Measurements from ENCODE around the gene TBC1D10A.

TBC1D10A gene

DNA sequence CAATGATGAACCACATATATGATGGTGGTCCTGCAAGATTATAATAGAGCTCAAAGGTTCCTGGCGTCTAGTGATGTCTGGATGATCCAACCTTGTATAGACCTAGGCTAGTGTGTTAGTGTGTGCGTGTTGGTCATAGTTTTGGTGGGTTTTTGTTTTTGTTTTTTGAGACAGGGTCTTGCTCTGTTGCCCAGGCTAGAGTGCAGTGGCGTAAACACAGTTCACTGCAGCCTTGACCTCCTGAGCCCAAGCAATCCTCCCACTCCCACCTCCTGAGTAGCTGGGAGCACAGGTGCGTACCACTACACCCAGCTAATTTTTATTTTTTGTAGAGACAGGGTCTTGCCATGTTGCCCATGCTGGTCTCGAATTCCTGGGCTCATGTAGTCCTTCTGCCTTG lies 46.8 kb downstream of the TBC1D10A start:
- Histone ChIP-seq H3K9ac (ENCODE audit: low read length) (no peak overlapping the region), H3K27me3 (replicated peaks; ENCODE audit: control insufficient read depth, insufficient read depth, low read length) (no peaks in the 10 kb centered on the region), H3K4me1 (ENCODE audit: control insufficient read depth, insufficient read depth, low read length) (peaks cover 32% of the 10 kb centered on the region), H3K4me3 (ENCODE audit: low read length) (no peak overlapping the region), H3K36me3 (ENCODE audit: control insufficient read depth, insufficient read depth, low read length, severe bottlenecking) (peaks cover 3% of the 10 kb centered on the region), H3K9me3 (ENCODE audit: control insufficient read depth, low read length) (no peaks in the 10 kb centered on the region)
- DNase-seq (ENCODE audit: low read depth): no peak

DNA sequence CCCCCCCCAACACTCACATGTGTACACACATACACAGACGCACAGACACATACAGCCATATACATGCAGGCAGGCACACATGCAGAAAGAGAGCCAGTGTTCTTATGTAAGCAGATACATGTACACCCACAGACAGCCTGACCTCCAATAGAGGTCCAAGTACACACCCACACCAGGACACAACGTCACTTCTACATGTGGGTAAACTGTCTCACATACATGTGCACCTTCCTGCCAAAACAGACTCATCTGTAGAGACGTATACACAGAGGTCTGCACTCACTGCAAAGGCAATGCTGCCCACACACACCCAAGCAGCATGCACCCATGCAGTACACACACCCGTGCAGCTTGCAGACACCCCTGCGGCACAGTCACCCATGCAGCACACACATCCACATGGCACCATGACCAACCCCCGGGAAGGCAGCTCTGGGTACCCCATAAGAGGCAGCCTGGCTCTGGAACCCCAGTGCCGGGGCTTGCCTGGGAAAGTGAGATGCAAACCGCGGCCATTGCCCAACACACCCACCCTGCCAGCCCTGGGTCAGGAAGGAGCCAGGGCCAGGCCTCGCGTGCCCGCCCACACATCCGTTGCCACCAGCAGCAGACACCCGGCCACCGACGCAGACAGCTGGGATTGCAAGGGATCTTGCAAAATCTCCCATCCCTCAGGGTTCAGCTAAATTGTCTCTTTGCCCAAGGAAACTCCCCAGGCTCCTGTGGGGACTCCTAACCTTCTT lies 47.5 kb downstream of the TBC1D10A start:
- no peak overlapping the region for H3K4me3 ChIP-seq (ENCODE audit: low read length)
- no peaks in the 10 kb centered on the region for H3K36me3 ChIP-seq (ENCODE audit: control insufficient read depth, insufficient read depth, low read length, severe bottlenecking)
- no peaks in the 10 kb centered on the region for H3K27me3 ChIP-seq (replicated peaks; ENCODE audit: control insufficient read depth, insufficient read depth, low read length)
- H3K4me1 ChIP-seq (ENCODE audit: control insufficient read depth, insufficient read depth, low read length): peaks cover 32% of the 10 kb centered on the region
- no peaks in the 10 kb centered on the region for H3K9me3 ChIP-seq (ENCODE audit: control insufficient read depth, low read length)
- no peak overlapping the region for H3K9ac ChIP-seq (ENCODE audit: low read length)
- DNase-seq (ENCODE audit: low read depth): no peak

DNA sequence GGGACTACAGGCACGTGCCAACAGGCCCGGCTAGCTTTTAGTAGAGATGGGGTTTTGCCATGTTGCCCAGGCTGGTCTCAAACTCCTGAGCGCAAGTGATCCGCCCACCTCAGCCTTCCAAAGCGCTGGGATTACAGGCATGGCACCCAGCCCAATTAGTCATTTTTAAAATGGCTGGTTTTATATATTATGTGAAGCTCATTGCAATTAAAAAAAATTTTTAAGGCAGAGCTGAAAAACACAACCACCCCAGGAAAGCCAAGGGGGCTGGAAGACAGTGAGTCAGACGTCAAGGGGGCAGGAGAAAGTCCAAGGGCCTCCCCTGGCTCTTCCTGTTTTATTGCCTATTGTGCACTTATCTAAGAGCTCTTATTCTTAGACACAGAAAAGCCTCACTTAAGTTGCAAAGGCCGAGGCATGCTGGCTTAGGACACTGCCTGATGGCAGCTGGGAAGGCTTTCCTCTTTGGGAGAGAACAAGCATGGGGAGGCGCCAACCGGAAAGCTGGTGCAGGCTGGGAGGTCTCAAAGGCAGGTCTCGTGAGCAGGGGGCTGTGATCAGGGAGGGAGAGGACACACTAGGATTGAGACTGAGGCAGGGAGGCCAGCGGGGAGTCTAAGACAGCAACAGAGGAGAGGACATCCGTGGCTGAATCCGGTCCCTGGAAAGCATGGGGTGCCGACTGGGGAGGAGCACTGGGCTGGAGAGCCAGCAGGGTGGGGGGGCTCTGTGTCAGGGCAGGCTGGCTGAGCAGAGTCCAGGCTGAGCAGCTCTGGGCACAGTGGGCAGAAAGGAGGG lies 49.0 kb downstream of the TBC1D10A start:
- H3K36me3 ChIP-seq (ENCODE audit: control insufficient read depth, insufficient read depth, low read length, severe bottlenecking): no peaks in the 10 kb centered on the region
- H3K4me1 ChIP-seq (ENCODE audit: control insufficient read depth, insufficient read depth, low read length): peaks cover 32% of the 10 kb centered on the region
- no peaks in the 10 kb centered on the region for H3K9me3 ChIP-seq (ENCODE audit: control insufficient read depth, low read length)
- peak; percentile 17 for DNase-seq (ENCODE audit: low read depth)
- H3K4me3 ChIP-seq (ENCODE audit: low read length): no peak overlapping the region
- no peaks in the 10 kb centered on the region for H3K27me3 ChIP-seq (replicated peaks; ENCODE audit: control insufficient read depth, insufficient read depth, low read length)
- peak overlapping the region; percentile 61 for H3K9ac ChIP-seq (ENCODE audit: low read length)

DNA sequence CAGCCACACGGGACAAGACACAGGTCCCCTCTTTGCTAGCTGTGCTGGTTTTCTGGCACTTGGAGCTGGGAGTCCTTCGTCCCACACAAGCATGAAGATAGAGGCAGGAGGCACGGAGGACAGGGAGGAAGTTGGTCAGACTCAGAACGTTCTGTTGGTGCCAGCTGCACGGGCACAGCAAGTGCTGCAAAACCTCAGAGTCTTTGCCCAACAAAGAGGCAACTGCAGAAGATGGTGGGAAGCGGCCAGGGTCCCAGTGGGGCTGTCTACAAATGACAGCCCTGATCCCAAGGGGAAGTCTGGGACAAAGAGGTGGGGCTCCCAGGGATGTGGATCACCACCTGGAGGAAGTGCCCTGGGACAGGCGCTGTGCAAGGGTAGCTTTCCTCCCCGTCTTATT lies 50.7 kb downstream of the TBC1D10A start:
- Histone ChIP-seq H3K27me3 (replicated peaks; ENCODE audit: control insufficient read depth, insufficient read depth, low read length) (peaks cover 3% of the 10 kb centered on the region), H3K9me3 (ENCODE audit: control insufficient read depth, low read length) (no peaks in the 10 kb centered on the region), H3K4me1 (ENCODE audit: control insufficient read depth, insufficient read depth, low read length) (peaks cover 32% of the 10 kb centered on the region), H3K36me3 (ENCODE audit: control insufficient read depth, insufficient read depth, low read length, severe bottlenecking) (no peaks in the 10 kb centered on the region), H3K9ac (ENCODE audit: low read length) (no peak overlapping the region), H3K4me3 (ENCODE audit: low read length) (no peak overlapping the region)
- DNase-seq (ENCODE audit: low read depth): no peak

DNA sequence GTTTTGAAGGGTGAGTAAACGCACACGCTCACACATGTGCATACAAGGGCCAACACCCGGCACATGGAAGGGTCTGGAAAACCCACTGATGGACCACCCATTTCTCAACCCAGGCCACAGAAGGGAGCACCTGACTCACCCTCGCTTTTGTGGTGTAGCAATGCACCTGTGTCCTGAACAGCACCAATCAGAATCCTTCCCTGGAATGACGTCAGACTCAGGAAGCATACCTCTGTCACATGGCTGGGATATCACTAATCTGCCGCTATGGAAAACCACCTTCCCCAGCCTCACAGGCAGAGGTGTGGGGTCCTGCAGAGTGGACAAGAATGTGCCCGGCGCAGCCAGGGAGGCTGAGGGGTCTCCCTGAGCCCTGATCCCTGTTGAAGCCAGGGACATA lies 51.1 kb downstream of the TBC1D10A start:
- no peak for DNase-seq (ENCODE audit: low read depth)

DNA sequence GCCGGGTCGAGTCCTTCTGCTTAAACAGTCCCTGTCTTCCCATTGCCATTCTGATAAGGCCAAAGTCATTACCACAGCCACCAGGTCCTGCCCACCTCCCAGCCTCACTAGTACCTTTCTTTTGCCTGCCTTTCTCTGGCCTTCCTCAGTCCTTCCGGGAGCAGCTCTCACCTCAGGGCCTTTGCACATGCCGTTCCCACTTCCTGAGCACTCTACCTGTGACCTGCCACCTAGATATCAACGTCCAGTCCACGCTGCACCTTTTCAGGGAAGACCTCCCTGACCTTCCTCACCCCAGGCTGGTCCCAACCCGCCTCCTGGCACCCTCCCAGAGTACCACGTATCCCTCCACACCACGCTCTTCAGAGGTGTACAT lies 52.3 kb downstream of the TBC1D10A start:
- Histone ChIP-seq H3K9ac (ENCODE audit: low read length) (no peak overlapping the region), H3K27me3 (replicated peaks; ENCODE audit: control insufficient read depth, insufficient read depth, low read length) (peaks cover 4% of the 10 kb centered on the region), H3K4me1 (ENCODE audit: control insufficient read depth, insufficient read depth, low read length) (peaks cover 25% of the 10 kb centered on the region), H3K9me3 (ENCODE audit: control insufficient read depth, low read length) (no peaks in the 10 kb centered on the region), H3K4me3 (ENCODE audit: low read length) (no peak overlapping the region), H3K36me3 (ENCODE audit: control insufficient read depth, insufficient read depth, low read length, severe bottlenecking) (no peaks in the 10 kb centered on the region)
- DNase-seq (ENCODE audit: low read depth): no peak

More for the DNA sequence above, 51.1 kb downstream of the TBC1D10A start:
- peaks cover 4% of the 10 kb centered on the region for H3K27me3 ChIP-seq (replicated peaks; ENCODE audit: control insufficient read depth, insufficient read depth, low read length)
- no peak overlapping the region for H3K9ac ChIP-seq (ENCODE audit: low read length)
- H3K4me1 ChIP-seq (ENCODE audit: control insufficient read depth, insufficient read depth, low read length): peaks cover 32% of the 10 kb centered on the region
- H3K36me3 ChIP-seq (ENCODE audit: control insufficient read depth, insufficient read depth, low read length, severe bottlenecking): no peaks in the 10 kb centered on the region
- H3K4me3 ChIP-seq (ENCODE audit: low read length): no peak overlapping the region
- no peaks in the 10 kb centered on the region for H3K9me3 ChIP-seq (ENCODE audit: control insufficient read depth, low read length)

DNA sequence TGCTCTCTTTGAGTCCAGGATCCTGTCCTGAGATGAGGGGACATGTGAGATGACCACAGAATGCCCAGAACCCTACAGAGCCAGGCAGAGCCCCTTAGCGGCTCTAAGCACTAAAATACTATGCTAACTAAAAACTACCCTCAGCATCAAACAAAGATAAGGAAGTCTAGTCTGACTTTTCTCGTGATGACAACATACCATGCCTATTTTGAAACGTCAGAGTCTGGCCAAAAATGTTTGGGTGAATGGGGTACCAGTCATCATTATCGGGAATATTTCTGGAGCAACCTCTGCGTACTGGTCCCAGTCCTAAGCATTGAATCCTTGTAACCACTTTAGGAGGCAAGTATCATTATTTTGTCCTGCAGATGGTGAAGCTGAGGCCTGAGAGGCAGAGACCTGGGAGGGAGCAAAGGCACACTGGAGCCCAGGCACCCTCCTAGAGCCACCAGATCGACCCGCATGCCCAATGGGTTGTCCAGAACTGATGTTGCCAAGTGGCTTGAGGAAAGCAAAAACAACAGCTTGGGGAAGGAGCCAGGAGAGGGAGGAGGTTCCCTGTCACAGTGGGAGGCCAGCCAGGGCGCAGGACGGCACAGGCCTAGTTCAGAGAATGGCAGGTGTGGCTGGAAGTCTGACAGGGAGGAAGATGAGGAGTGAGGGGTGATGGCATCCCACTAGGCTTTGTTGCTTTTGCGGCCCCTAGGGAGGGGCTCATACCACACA lies 52.9 kb downstream of the TBC1D10A start:
- DNase-seq (ENCODE audit: low read depth): no peak
- Histone ChIP-seq H3K9me3 (ENCODE audit: control insufficient read depth, low read length) (no peaks in the 10 kb centered on the region), H3K4me3 (ENCODE audit: low read length) (no peak overlapping the region), H3K4me1 (ENCODE audit: control insufficient read depth, insufficient read depth, low read length) (peaks cover 20% of the 10 kb centered on the region), H3K27me3 (replicated peaks; ENCODE audit: control insufficient read depth, insufficient read depth, low read length) (peaks cover 4% of the 10 kb centered on the region), H3K9ac (ENCODE audit: low read length) (no peak overlapping the region), H3K36me3 (ENCODE audit: control insufficient read depth, insufficient read depth, low read length, severe bottlenecking) (no peaks in the 10 kb centered on the region)

DNA sequence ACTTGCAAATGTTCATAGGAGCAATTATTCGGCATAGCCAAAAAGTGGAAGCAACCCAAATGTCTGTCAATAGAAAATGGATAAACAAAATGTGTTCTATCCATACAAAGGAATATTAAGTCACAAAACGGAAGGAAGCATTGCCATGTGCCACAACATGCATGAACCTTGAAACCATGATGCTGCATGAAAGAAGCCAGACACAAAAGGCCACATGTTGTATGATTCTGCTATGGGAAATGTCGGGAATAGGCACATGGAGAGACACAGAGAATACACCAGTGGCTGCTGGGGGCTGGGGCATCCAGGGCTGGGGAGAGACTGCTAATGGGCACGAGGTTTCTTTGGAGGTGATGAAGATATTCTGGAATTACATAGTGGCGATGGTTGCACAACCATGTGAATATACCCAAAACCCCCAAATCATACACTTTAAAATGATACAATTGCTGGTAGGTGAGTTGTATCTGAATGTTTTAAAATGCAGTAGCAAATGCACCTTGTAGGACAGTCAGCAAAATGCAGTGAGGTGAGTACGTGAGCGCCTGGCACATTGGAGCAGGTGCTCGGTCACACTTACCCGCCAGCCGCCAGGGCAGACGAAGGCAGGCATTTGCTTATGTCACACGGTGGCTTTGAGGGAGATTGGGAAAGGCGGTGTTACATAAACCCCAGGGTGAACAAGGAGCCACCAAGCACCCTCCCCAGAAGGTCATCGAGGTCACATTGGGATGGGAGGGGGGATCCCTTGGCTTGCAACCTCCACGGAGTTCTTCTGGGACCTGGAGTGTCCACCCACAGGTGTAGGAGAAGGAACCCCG lies 53.8 kb downstream of the TBC1D10A start:
- DNase-seq (ENCODE audit: low read depth): no peak
- Histone ChIP-seq H3K36me3 (ENCODE audit: control insufficient read depth, insufficient read depth, low read length, severe bottlenecking) (no peaks in the 10 kb centered on the region), H3K4me1 (ENCODE audit: control insufficient read depth, insufficient read depth, low read length) (peaks cover 13% of the 10 kb centered on the region), H3K27me3 (replicated peaks; ENCODE audit: control insufficient read depth, insufficient read depth, low read length) (peaks cover 4% of the 10 kb centered on the region), H3K4me3 (ENCODE audit: low read length) (no peak overlapping the region), H3K9me3 (ENCODE audit: control insufficient read depth, low read length) (no peaks in the 10 kb centered on the region), H3K9ac (ENCODE audit: low read length) (no peak overlapping the region)

DNA sequence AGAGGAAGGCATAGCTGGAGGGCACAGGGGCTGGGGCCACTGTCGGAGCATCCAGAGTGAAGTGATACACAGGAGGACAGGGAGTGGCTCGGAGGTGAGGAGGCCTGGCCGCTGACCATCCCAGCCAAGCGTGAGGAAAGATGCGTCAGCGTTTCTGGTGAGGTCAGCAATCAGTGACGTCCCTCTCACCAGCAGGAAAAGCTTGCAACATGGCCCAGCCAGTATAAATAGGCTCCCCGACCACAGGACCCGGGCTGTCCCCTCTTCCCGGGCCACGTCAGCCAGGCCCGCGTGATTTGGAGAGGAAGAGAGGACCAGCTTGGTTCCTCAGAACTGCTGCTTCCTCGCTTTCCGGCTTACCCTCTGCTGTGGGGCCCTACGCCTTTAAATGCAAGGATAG lies 55.9 kb downstream of the TBC1D10A start:
- Histone ChIP-seq H3K27me3 (replicated peaks; ENCODE audit: control insufficient read depth, insufficient read depth, low read length) (peaks cover 4% of the 10 kb centered on the region), H3K36me3 (ENCODE audit: control insufficient read depth, insufficient read depth, low read length, severe bottlenecking) (no peaks in the 10 kb centered on the region), H3K4me3 (ENCODE audit: low read length) (no peak overlapping the region), H3K4me1 (ENCODE audit: control insufficient read depth, insufficient read depth, low read length) (no peaks in the 10 kb centered on the region), H3K9me3 (ENCODE audit: control insufficient read depth, low read length) (no peaks in the 10 kb centered on the region), H3K9ac (ENCODE audit: low read length) (no peak overlapping the region)
- no peak for DNase-seq (ENCODE audit: low read depth)

DNA sequence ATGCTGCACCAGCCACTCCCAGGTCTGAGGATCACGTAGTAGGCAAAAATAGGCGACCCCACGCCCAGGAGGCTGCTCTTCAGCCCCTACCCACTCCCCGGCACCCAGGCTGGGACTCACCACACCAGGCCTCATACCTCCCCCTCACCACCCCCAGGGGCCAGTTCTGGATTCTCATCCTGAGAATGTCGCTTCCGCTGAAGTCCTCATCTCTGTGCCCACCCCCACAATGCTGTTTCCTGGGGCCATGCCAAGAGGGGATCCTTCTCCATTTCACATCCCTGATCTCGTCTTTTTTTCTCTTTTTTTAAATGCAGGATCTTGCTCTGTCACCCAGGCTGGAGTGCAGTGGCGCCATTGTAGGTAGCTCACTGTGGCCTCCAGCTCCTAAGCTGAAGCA lies 58.4 kb downstream of the TBC1D10A start:
- Histone ChIP-seq H3K27me3 (replicated peaks; ENCODE audit: control insufficient read depth, insufficient read depth, low read length) (peaks cover 4% of the 10 kb centered on the region), H3K4me1 (ENCODE audit: control insufficient read depth, insufficient read depth, low read length) (no peaks in the 10 kb centered on the region), H3K9ac (ENCODE audit: low read length) (no peak overlapping the region), H3K4me3 (ENCODE audit: low read length) (no peak overlapping the region), H3K9me3 (ENCODE audit: control insufficient read depth, low read length) (no peaks in the 10 kb centered on the region), H3K36me3 (ENCODE audit: control insufficient read depth, insufficient read depth, low read length, severe bottlenecking) (no peaks in the 10 kb centered on the region)
- no peak for DNase-seq (ENCODE audit: low read depth)

Data from adipocyte (in vitro differentiated cells).